HG03442 (cell line): Measurements from ENCODE around the gene PNPLA1.

Experiments used
- ATAC-seq: cut with Tn5 transposase; IDR thresholded peaks from one replicate; pipeline ENCODE4 v1.9.1; 2021; ENCODE audit warnings: mild to moderate bottlenecking, moderate library complexity; ENCODE audit not compliant: unreplicated experiment

PNPLA1 gene, protein sequence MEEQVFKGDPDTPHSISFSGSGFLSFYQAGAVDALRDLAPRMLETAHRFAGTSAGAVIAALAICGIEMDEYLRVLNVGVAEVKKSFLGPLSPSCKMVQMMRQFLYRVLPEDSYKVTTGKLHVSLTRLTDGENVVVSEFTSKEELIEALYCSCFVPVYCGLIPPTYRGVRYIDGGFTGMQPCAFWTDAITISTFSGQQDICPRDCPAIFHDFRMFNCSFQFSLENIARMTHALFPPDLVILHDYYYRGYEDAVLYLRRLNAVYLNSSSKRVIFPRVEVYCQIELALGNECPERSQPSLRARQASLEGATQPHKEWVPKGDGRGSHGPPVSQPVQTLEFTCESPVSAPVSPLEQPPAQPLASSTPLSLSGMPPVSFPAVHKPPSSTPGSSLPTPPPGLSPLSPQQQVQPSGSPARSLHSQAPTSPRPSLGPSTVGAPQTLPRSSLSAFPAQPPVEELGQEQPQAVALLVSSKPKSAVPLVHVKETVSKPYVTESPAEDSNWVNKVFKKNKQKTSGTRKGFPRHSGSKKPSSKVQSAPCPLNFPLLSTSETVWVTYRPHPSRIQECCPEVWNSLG

DNA sequence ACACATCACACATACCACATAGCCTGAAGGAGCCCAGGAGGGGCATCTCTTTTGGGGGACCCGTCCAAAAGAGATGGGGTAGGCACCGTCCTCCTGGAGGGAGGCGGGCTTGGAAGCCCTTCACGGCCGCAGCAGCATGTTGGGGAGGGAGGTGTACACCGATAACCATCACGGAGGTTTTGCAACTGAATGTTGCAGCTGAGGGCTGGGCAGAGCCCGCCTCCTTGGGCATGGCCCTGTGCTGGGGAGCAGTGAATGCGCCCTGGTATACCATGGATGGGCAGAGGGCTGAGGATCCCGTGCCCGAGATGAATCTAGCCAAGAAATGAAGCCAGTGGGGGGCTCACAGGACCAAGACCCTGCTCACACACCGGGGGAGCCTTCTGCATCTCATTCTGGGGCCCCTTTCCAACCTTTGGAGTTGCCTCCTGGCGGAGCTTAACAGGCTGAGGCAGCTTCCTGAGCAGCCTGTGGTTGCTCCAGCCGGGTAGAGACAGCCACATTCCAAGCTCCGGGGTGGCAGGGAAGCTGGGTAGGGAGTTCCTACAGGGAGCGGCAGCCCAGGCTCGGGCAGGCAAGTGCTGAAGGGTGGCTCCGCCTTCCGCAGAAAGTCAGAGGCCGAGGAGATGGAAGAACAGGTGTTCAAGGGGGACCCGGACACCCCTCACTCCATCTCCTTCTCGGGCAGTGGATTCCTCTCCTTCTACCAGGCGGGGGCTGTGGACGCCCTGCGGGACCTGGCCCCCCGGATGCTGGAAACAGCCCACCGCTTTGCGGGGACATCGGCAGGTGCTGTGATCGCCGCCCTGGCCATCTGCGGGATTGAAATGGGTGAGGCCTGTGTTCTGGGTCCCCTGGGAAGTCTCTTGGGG is at the start of gene PNPLA1:
Gene PNPLA1 (plus strand): TSS at position 227 of the 872 bp plus-strand sequence. CDS start 400 bp downstream, at position 627.
- ATAC-seq, result no peak

DNA sequence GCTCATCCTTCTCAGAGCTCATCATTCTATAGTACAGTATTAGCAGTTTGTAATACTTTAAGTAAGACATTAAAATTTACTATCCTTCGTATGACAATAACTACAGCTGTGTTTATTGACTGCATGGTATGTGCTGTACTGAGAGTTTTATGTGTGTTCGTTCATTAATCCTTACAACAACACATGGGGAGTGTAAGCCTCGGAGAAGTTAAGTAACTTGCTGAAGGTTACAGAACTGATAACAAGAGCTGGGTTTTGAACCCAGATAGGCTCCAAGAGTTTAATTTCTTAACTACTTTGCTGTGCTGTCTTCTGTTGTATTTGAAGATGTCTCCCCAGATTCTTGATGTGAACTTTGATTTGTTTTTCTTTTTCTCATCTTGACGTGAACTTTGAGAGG is 49.6 kb upstream of the PNPLA1 start:
- ATAC-seq, result no peak

- ATAC-seq, result no peak
Observed at GRCh38 chr6:36221674-36222073, 48.2 kb upstream of the PNPLA1 start.

- no peak for ATAC-seq
Observed at GRCh38 chr6:36222924-36223323, 46.9 kb upstream of the PNPLA1 start.

GRCh38 chr6:36223706-36224105 is 46.2 kb upstream of the PNPLA1 start:
- ATAC-seq, result no peak

DNA sequence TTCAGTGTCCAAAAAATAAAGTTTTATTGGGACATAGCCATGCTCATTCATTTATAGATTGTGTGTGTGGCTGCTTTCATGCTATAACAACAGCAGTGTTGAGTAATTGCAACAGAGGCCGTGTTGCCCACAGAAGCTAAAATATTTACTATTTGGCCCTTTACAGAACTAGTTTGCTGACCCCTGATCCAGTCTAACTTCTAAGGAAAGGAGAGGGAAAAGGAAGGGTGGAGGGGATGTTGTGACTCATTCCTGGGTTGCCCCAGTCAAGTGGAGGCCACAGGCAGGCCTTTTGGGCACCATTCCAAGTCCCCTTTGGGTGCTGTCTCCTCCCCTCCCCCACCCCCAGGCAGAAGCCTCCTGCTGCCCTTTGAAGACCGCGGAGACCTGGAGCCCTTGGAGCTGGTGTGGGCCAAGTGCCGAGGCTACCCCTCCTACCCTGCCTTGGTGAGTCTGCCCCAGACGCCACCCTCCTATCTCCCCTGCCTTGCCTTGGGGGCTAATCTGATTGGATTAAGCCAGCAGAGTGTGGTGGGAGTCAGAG is 44.9 kb upstream of the PNPLA1 start:
- ATAC-seq, result no peak

DNA sequence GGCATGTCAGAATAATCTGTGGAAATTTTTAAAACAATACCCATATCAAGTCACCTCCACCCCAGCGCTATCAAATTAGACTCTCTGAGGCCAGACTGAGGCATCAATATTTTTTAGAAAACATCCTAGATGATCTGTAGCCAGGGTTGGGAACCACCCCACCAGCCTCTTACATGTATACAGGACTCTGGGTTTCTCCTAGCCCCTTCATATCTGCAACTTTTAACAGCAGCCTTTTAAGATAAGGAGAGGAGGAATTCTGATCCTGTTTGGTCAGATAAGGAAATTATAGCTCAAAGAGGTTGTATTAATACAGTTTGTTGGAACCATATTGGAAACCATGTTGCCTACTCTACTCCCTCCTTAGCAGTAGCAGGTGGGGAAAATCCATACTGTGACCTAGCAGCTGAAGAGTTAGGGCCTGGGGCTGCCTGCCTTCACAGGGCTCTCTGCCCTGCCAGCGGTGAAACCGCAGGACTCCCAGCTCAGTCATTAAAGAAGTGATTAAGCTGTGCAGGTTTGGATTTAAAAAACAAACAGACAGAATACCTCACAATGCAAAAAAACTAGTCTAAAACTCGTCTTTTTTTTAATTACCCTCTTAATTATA is 43.3 kb upstream of the PNPLA1 start:
- ATAC-seq, result no peak

GRCh38 chr6:36227379-36228228 is 42.3 kb upstream of the PNPLA1 start:
- ATAC-seq, result no peak

GRCh38 chr6:36229223-36229622 is 40.6 kb upstream of the PNPLA1 start:
- ATAC-seq, result no peak

- ATAC-seq, result no peak
Observed at GRCh38 chr6:36230371-36230770, 39.5 kb upstream of the PNPLA1 start.

DNA sequence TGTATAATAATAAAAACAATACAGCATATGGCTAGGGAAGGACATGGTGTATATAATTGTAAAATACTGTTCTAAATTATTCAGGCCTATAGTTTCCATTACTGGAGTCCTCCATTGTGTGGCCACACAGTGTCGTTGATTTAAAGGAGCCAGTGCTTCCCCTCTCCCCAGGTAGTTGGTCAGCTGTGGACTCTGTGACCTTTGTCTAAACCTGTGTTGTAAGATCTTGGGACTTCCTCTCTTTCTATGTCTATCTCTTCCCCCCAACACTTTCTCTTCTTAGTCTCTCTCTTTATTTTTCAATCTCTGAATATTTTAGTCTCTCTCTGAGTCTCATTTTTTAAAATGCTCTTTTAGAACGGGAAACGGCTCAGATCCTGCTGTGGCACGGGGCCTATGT is 37.7 kb upstream of the PNPLA1 start:
- ATAC-seq, result no peak

- ATAC-seq, result no peak
Observed at GRCh38 chr6:36235309-36235708, 34.6 kb upstream of the PNPLA1 start.

DNA sequence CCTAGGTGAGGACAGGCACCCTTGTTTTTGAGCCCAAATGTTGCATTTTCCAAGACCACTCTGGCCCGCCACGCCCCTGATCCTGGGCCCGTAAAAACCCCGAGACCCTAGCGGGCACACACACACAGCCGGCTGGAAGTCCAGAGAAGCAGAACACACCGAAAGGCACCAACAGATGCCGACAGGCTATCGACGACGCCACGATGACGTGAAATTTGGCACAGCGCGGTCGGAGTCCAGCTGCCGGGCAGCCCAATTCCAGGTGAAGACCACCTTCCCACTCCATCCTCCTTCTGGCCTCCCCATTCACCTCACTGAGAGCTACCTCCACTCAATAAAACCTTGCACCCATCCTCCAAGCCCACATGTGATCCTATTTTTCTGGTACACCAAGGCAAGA is 34.0 kb upstream of the PNPLA1 start:
- ATAC-seq, result no peak

- no peak for ATAC-seq
Observed at GRCh38 chr6:36239774-36240173, 30.1 kb upstream of the PNPLA1 start.

DNA sequence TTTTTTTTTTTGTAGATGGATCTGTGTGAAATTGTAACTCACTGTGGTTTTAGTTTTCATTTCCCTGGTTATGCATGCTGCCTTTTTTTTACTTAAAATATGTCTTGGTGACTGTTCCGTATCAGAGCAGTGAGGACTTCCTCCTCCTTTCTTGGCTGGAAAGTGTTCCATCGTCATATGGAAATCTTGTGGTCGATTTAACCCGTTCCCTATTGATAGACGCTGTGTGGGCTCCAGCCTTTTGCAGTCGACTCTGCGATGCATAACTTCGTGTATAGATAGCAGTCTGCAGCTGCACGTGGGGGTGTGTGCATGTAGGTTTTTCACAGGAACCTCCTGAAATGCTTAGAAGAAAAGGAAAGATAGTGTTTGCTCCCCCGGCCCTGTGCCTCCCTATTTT is 28.1 kb upstream of the PNPLA1 start:
- no peak for ATAC-seq

- ATAC-seq, result no peak
Observed at GRCh38 chr6:36242161-36242560, 27.7 kb upstream of the PNPLA1 start.

GRCh38 chr6:36242626-36243025 is 27.2 kb upstream of the PNPLA1 start:
- no peak for ATAC-seq

DNA sequence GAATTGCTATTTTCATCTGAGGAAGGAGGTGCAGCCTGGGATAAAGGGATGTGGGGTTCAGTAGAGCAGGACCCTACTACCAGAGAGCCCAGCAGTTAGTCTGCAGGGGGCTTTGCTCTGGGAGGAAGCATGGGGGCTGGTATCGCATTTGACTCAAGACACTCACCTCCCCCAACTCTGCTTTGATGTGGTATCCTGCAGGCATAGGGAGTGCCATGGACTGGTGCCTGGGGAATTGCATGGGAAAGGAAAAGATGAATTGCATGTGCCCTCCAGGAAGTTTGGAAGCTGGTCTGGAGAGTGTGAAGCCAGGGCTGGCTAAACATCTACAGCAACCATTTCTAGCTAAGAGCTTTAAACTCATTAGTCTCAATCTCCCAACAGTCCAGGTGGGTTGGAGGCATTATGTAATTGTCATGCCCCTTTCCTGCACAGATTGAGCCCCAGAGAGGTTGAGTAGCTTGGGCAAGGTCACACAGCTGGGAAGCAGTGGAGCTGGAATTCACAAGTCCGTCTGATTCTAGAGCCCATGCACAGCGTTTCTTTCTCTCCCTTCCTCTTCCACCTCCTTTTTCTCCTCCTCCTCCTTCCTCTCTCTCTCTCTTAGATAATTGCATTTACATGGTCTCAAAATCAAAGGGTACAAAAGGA is 26.2 kb upstream of the PNPLA1 start:
- ATAC-seq, result no peak

DNA sequence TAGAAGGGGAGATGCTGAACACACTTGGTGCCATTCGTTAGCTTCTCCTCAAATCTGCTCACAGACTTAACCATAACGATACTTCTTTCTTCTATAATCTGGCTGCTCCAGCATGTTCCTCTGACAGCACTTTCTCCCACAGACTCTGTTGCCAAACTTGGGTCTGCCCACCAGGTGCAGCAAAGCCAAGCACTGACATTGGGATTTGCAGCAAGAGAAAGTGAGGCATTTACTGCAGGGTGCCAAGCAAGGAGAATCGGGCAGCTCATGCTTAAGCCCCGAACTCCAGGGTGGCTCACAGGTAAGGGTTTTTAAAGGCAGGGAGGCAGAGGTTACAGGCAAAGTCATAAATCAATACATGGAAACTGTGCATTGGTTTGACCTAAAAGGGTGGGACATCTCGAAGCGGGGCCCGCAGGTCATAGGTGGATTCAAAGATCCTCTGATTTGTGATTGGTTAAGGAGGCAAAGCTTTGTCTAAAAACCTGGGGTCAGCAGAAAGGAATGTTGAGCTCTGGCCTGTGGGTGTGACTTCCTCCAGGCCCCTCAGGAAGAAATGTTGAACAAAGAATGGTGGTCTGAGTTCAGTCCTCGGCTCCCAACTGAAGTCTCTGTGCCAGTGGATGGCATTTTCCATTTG is 25.1 kb upstream of the PNPLA1 start:
- no peak for ATAC-seq
